ENCODE data around the gene LYZL4.

Gene LYZL4

GRCh38 chr3:42369832-42370231 lies 40.6 kb downstream of the LYZL4 start:
- no peak for DNase-seq

DNA sequence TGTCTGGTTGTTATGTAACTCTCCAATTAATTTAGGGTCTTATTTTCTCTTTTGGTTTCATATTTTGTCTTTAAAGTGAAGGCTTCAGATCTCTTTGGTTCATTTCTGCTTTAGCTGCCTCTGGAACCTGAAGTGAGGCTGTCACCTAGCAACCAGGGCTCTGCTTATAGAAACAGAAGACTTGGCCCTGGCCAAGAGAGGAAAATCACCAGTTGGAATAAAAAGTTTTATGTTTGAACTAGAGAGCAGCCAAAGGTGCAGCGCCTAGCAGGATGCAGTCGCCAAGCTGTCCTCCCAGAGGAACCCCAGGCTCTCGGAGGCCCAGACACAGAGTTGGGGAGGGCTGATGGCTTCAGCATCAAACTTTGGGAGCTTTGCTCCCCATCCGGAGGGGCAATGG lies 41.1 kb downstream of the LYZL4 start:
- DNase-seq: no peak

DNA sequence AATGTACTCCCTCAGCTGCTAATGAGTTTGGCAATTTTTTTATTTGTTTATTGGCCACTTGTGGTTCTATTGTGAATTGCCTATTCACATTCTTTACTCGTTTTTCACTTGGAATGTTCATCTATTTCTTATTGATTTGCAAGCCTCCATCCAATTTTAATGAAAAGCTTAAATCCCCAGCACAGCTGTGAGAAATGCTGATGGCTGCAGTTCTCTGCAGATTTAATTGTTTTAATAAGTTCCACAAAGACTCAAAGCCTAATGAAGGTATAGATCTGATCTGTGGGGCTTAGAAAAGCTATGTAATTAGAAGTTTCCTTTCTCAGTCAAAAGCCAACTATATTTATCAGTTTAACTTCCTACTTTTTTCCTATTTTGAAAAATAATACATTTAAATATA lies 41.5 kb downstream of the LYZL4 start:
- DNase-seq: no peak

DNA sequence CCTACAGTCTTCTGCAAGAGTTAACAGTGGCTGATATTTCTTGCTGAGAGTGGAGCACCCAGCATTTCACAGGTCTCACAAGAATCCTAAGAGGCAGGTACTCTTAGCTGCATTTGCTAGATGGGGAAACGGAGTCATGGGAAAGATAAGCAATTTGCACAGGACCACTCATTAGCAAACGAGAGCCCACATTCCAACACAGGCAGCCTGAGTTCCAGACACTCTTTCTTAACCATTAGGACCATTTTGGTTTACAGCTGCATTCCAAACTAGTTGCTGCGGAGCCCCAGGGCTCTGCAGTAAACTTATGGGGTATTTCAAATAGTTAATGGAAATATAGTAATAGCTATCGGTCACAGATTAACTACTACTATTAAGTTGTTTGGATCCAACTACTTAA lies 42.5 kb downstream of the LYZL4 start:
- no peak for DNase-seq

DNA sequence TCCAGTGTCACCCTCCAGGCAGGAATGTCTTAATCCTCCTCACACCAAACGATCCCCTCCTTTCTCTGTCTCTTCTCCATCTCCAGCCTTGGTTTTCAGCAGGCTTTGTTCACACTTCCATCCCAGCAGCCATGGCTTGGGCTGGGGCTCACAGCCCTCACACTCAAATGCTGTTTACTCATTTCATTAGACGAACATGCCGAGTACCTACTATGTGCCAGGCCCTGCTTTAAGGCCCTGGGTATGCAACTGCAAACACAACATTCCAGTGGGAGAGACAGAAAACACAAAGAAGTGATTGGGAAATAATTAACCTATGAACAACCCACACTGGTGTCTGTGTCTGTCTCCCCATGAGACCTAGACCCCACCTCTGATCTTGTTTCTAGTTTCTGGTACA lies 43.9 kb downstream of the LYZL4 start:
- DNase-seq: no peak

GRCh38 chr3:42357335-42357734 lies 53.1 kb downstream of the LYZL4 start:
- no peak for DNase-seq

GRCh38 chr3:42355612-42356011 lies 54.8 kb downstream of the LYZL4 start:
- DNase-seq: no peak

DNA sequence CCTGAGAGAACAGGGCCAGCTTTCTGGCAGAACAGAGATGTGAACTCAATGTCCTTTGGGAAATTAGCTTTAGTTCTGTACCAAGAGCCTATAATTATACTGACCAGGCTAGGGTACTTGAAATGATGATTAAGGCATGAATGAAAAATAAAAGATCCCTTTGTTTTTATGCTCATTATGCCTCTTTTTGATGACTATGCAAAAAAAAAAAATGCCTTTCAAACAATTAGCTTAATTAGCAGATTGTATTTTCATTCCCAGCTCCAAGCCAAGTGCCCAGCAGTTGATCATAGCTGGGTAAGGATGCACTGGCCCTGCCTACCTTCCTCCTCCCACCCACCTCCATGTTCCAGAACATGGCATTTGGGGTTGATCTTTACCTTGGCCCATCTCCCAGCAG lies 56.8 kb downstream of the LYZL4 start:
- no peak for DNase-seq

- no peak for DNase-seq
Measured at GRCh38 chr3:42351207-42351606, 59.2 kb downstream of the LYZL4 start.

DNA sequence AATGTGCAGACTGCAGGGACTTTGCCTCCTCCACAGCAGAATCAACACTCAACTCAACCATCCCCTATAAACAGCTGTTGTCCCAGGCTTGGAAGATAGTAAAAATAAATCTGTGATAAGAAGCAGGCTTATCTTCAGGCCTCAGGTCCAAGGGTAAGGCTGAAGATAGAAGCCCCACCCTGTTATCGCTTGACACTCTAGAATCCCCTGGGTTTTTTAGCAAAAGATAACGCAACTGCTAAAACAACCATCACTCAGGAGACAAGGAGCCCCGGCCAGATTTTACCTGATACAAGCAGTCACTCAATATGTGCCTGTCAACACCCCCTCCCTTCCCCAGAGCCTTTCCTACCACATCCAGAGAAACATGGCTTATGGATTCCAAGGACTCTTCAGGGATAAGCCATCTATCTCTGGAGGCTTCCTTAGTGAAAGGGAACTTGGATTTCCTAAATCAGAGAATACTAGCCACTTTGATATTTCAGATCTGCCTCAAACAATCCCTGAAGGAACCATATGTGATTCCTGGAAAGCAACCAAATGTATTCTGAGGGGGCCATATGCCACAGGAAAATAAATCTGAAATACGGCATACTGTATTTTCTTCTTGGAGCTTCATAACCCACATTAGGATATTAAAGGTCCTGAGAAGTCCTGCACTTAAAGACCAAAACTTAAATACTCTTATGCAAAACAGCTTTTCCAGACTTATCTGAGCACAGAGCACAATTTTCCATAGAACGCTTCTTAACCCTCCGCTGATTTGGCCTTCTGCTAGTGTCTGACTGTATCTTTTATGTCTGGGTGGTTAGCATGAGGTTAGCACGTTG lies 60.4 kb downstream of the LYZL4 start:
- no peak for DNase-seq

- no peak for DNase-seq
Measured at GRCh38 chr3:42347928-42348327, 62.5 kb downstream of the LYZL4 start.
